ENCODE data around the gene NANOS3.
"Not testable (repeated sequence)": the region's sequence is repeated elsewhere in the genome, so short reads cannot be mapped to it uniquely, and the experiment has no call there.

NANOS3 gene

GRCh38 chr19:13842291-13843103 lies 34.4 kb upstream of the NANOS3 start:
- no peak for DNase-seq (ENCODE audit: low read depth, low spot score)
- H3K27ac ChIP-seq, result peak overlapping the region; percentile 100

GRCh38 chr19:13843104-13843921 lies 33.6 kb upstream of the NANOS3 start:
- no peak for DNase-seq (ENCODE audit: low read depth, low spot score)
- peak overlapping the region; percentile 100 for H3K27ac ChIP-seq

- peak overlapping the region; percentile 100 for H3K27ac ChIP-seq
- DNase-seq (ENCODE audit: low read depth, low spot score), result no peak
Measured at GRCh38 chr19:13844130-13844631, 32.8 kb upstream of the NANOS3 start.

GRCh38 chr19:13846557-13847406 lies 30.2 kb upstream of the NANOS3 start:
- DNase-seq (ENCODE audit: low read depth, low spot score), result no peak
- peak overlapping the region; percentile 100 for H3K27ac ChIP-seq

DNA sequence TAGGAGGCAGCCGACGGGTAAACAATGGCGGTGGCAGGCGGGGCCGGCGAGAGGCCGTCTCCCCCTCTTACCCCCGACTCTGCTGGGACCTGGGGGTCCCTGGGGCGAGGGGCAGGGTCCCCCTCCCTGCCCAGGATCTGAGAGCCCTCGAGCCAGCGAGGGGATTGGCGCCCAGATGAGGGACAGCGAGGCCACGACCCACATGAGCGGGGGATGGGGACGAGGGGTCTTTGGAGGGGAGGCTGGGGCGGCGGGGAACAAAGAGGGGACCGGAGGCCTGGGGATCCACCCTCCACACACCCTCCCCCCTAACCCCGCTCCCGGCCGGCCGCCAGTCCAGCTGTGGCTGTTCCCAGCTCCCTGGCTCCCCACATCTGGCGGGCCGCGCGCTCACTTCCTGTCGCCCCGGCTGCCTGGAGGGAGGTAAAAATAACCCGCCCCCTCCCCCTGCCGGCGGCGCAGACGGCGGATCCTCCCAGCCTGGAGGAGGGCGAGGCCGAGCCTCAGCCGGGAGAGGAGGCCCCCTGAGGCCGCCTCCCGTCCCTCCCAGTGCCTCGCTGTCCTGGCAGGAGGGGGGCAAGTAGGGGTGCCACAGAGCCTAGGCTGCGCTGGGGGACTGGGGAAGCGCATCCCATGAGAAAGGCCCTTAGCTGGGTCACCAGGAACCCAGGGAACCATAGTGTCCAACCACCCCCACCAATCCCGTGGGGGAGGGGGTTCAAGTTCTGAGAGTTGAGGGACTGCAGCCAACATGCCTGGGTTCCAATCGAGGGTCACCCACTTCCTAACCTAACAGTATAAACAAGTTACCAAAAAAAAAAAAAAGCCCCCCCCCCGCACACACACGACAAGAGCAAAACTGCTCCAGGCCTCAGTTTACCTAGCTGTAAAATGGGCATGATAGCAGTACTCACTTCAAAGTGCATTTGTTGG lies 29.3 kb upstream of the NANOS3 start:
- no peak for DNase-seq (ENCODE audit: low read depth, low spot score)
- H3K27ac ChIP-seq, result peak overlapping the region; percentile 100

GRCh38 chr19:13848340-13848677 lies 28.6 kb upstream of the NANOS3 start:
- no peak for DNase-seq (ENCODE audit: low read depth, low spot score)
- peak overlapping the region; percentile 100 for H3K27ac ChIP-seq

- H3K27ac ChIP-seq, result peak overlapping the region; percentile 100
- DNase-seq (ENCODE audit: low read depth, low spot score), result no peak
Measured at GRCh38 chr19:13848798-13849676, 27.9 kb upstream of the NANOS3 start.

DNA sequence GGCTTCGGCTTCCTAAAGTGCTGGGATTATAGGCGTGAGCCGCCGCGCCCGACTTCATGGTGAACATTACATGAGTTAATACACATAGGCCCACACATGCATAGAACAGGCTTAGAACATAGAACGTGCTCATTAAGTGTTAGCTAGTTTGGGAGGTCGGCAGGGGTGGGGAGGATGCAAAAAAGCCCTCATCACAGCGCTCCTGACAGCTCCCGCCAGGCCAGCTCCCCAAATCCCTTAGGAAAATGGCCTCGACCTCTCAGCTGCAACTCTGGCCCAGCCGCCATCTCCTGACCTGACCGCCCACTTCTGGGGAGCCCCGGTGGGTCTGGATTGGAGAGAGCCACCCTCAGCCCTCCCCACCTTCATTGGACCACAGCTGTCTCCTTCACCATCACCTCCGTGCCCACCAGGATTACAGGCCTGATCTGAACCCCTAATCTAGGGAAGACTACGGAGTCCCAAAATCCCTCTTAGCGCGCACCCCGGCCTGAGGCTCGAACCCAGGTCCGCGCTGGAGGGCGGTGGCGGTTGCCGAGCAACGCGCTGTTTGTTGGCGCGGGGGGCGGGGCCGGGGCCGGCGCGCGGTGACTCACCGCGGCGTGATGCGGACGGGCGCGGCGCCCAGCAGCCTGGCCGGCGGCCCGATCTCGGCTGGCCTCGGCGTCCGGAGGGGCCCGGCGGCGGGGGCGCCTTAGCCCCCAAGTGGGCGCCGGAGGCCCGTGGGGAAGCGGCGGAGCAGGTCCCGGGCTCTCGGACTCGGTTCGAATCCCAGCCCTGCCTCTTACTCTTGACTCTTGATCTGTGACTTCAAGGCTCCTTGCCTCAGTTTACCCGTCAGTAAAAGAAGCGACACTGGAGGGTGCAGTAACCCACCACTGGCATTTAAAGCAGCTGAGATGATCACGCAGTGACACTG lies 26.7 kb upstream of the NANOS3 start:
- no peak for DNase-seq (ENCODE audit: low read depth, low spot score)
- H3K27ac ChIP-seq, result peak overlapping the region; percentile 100

DNA sequence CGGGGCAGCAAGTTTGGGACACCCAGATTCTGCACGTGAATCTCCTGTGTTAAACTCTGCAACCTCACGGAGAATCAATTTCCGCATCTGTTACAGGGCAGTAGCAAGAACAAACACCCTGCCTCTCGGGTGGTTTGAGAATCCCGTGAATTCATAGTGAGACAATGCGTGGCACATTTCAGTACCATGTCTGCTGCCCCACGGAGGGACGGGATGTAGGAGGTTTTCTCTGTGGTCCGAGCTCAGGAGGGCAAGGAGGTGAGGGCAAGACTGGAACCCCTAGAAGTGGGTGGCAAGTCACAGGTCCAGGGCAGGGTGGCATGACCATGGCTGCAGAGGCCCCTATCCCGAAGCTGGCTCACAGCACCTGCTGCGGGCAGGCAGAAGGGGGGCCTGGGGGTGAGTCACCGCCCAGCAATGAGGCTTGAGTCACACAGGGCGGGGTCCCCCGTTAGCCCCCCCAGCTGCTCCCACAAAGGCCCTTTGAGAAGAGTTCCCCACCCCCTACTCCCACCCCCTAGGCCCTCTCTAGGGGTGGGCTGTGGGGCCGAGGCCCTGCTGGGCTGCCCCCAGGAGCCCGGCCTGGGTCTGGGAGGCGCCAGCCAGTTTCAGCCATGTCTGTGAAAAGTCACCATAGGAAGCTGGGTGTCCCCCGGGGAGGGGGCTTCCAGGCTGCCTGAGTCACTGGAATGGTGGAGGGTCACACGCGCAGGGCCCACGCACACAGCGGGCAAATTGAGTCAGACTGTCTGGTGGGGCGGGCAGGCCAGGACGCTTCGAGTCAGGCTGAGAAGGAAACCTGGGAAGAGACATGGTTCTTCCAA lies 25.8 kb upstream of the NANOS3 start:
- H3K27ac ChIP-seq, result peak overlapping the region; percentile 100
- DNase-seq (ENCODE audit: low read depth, low spot score), result no peak

GRCh38 chr19:13851734-13852114 lies 25.2 kb upstream of the NANOS3 start:
- not testable (repeated sequence) for DNase-seq (ENCODE audit: low read depth, low spot score)
- peak overlapping the region; percentile 100 for H3K27ac ChIP-seq

GRCh38 chr19:13852171-13852707 lies 24.7 kb upstream of the NANOS3 start:
- peak overlapping the region; percentile 100 for H3K27ac ChIP-seq
- DNase-seq (ENCODE audit: low read depth, low spot score), result not testable (repeated sequence)

DNA sequence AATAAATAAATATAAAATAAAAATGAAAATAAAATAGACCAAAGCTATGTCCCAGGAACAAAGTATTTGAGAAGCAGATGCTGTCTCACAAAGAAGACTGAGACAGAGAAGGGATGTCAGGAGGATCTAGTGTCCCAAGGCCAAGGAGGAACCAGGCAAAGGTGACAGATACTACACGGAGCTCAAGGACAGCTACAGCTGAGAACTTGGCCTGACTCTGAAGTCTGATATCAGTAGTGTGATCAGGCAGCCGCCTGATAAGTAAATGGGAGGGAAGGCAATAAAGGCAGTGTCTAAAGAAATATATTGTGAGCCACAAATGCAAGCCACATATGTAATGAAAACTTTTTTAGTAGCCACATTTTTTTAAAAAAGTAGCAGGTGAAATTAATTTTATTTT lies 20.4 kb upstream of the NANOS3 start:
- peak overlapping the region; percentile 100 for H3K27ac ChIP-seq
- DNase-seq (ENCODE audit: low read depth, low spot score), result no peak

- DNase-seq (ENCODE audit: low read depth, low spot score), result no peak
- H3K27ac ChIP-seq, result peak overlapping the region; percentile 100
Measured at GRCh38 chr19:13859361-13859880, 17.5 kb upstream of the NANOS3 start.

DNA sequence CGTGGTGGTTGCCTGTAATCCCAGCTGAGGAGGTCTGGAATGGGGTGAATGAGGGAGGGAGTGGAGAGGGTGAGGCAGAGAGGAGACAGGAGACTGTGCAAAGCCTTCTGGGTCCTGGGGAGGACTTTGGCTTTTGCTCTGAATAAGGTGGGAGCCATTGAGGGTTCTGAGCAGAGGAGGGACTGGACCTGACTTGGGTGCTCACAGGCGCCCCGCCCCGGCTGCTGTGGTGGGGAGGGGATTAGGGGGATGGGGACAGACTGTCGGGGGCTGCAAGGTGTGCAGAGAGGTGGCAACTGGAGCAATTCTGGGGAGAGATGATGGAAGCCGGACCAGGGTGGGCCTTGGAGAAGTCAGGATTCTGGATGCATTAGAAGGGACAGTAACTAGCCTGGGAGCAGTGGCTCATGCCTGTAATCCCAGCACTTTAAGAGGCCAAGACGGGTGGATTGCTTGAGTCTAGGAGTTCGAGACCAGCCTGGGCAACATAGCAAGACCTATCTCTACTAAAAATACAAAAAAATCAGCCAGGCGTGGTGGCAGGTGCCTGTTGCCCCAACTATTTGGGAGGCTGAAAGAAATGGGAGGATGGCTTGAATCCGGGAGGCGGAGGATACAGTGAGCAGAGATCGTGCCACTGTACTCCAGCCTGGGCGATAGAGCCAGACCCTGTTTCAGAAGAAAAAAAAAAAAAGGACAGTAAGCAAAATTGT lies 16.1 kb upstream of the NANOS3 start:
- H3K27ac ChIP-seq, result peak overlapping the region; percentile 90
- no peak for DNase-seq (ENCODE audit: low read depth, low spot score)

DNA sequence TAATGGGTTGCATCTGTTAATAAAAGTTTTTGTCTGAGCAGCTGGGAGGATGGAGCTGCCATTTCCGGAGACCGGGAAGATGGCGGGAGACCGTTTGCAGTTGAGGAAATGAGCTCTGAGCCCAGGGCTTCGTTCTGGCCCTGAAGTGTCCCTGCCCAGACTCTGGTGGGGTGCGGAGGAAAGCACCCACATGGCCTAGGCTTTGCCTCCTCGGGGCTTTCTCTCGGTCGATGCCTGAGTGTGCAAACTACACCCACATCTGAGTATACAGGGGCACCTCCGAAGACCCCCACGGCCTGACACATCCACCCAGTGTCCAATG lies 15.6 kb upstream of the NANOS3 start:
- peak overlapping the region; percentile 90 for H3K27ac ChIP-seq
- DNase-seq (ENCODE audit: low read depth, low spot score), result no peak
